ENCODE results near the gene ARHGEF28.

Gene ARHGEF28

GRCh38 chr5:73698011-73698410, 72.0 kb downstream of the ARHGEF28 start:
- H2AFZ ChIP-seq (ENCODE audit: low read length): no peak overlapping the region
- TF ChIP-seq EZH2 (optimal IDR thresholded peaks at IDR 0.05; ENCODE audit: low read depth, low read length): no peak
- no peak for TF ChIP-seq EZH2phosphoT487 (IDR thresholded peaks at IDR 0.05; ENCODE audit: low read length)
- no peak for TF ChIP-seq CTCF (IDR thresholded peaks at IDR 0.05; ENCODE audit: low read length)
- no peaks in the 10 kb centered on the region for H3K27me3 ChIP-seq (replicated peaks; ENCODE audit: insufficient read depth, low read length)
- peaks cover 12% of the 10 kb centered on the region; the same call in 1 of the 2 replicates for H3K4me1 ChIP-seq (ENCODE audit: low read length)
- H4K20me1 ChIP-seq (ENCODE audit: insufficient read depth, low read length): no peaks in the 10 kb centered on the region
- no peaks in the 10 kb centered on the region for H3K9me2 ChIP-seq (replicated peaks; ENCODE audit: insufficient read depth, low read length)
- no peak overlapping the region for H3K4me3 ChIP-seq (ENCODE audit: low read length)
- no peak for DNase-seq
- no peak overlapping the region for H3K9ac ChIP-seq (ENCODE audit: low read length)
- H3K79me2 ChIP-seq (ENCODE audit: low read length): no peaks in the 10 kb centered on the region
- no peak overlapping the region for H3K27ac ChIP-seq (ENCODE audit: low read length)
- H3K36me3 ChIP-seq (replicated peaks; ENCODE audit: insufficient read depth, low read length): no peaks in the 10 kb centered on the region
- no peaks in the 10 kb centered on the region for H3K9me3 ChIP-seq (replicated peaks; ENCODE audit: insufficient read depth, low read length)
- no peaks in the 10 kb centered on the region for H3F3A ChIP-seq (ENCODE audit: insufficient read depth, low read length)
- H3K4me2 ChIP-seq (ENCODE audit: low read depth, low read length): no peak overlapping the region

- Histone ChIP-seq H3K36me3 (replicated peaks; ENCODE audit: insufficient read depth, low read length) (no peaks in the 10 kb centered on the region), H3K27me3 (replicated peaks; ENCODE audit: insufficient read depth, low read length) (no peaks in the 10 kb centered on the region), H3K9me2 (replicated peaks; ENCODE audit: insufficient read depth, low read length) (no peaks in the 10 kb centered on the region), H3K9me3 (replicated peaks; ENCODE audit: insufficient read depth, low read length) (no peaks in the 10 kb centered on the region), H3K4me3 (ENCODE audit: low read length) (no peak overlapping the region), H3F3A (ENCODE audit: insufficient read depth, low read length) (no peaks in the 10 kb centered on the region), H2AFZ (ENCODE audit: low read length) (no peak overlapping the region), H3K9ac (ENCODE audit: low read length) (no peak overlapping the region), H3K27ac (ENCODE audit: low read length) (no peak overlapping the region), H3K4me2 (ENCODE audit: low read depth, low read length) (no peak overlapping the region), H4K20me1 (ENCODE audit: insufficient read depth, low read length) (no peaks in the 10 kb centered on the region), H3K4me1 (ENCODE audit: low read length) (no peaks in the 10 kb centered on the region), H3K79me2 (ENCODE audit: low read length) (no peaks in the 10 kb centered on the region)
- no peak for DNase-seq
- TF ChIP-seq EZH2phosphoT487 (IDR thresholded peaks at IDR 0.05; ENCODE audit: low read length) (no peak), EZH2 (optimal IDR thresholded peaks at IDR 0.05; ENCODE audit: low read depth, low read length) (no peak), CTCF (IDR thresholded peaks at IDR 0.05; ENCODE audit: low read length) (no peak)
These were observed 75.6 kb downstream of the ARHGEF28 start for GRCh38 chr5:73701566-73701965.

- Histone ChIP-seq H3K4me3 (ENCODE audit: low read length) (no peak overlapping the region), H3K4me1 (ENCODE audit: low read length) (no peaks in the 10 kb centered on the region), H2AFZ (ENCODE audit: low read length) (no peak overlapping the region), H3F3A (ENCODE audit: insufficient read depth, low read length) (no peaks in the 10 kb centered on the region), H3K9ac (ENCODE audit: low read length) (no peak overlapping the region), H4K20me1 (ENCODE audit: insufficient read depth, low read length) (no peaks in the 10 kb centered on the region), H3K27ac (ENCODE audit: low read length) (no peak overlapping the region), H3K9me3 (replicated peaks; ENCODE audit: insufficient read depth, low read length) (no peaks in the 10 kb centered on the region), H3K79me2 (ENCODE audit: low read length) (no peaks in the 10 kb centered on the region), H3K4me2 (ENCODE audit: low read depth, low read length) (no peak overlapping the region), H3K36me3 (replicated peaks; ENCODE audit: insufficient read depth, low read length) (no peaks in the 10 kb centered on the region), H3K9me2 (replicated peaks; ENCODE audit: insufficient read depth, low read length) (no peaks in the 10 kb centered on the region), H3K27me3 (replicated peaks; ENCODE audit: insufficient read depth, low read length) (no peaks in the 10 kb centered on the region)
- no peak for DNase-seq
- no peak for TF ChIP-seq EZH2 (optimal IDR thresholded peaks at IDR 0.05; ENCODE audit: low read depth, low read length)
- no peak for TF ChIP-seq EZH2phosphoT487 (IDR thresholded peaks at IDR 0.05; ENCODE audit: low read length)
- no peak for TF ChIP-seq CTCF (IDR thresholded peaks at IDR 0.05; ENCODE audit: low read length)
These were observed 76.5 kb downstream of the ARHGEF28 start for GRCh38 chr5:73702534-73702933.
